Measurements from ENCODE around the gene NBPF11.
"Not testable (repeated sequence)": the region's sequence is repeated elsewhere in the genome, so short reads cannot be mapped to it uniquely, and the experiment has no call there.

NBPF11 gene

DNA sequence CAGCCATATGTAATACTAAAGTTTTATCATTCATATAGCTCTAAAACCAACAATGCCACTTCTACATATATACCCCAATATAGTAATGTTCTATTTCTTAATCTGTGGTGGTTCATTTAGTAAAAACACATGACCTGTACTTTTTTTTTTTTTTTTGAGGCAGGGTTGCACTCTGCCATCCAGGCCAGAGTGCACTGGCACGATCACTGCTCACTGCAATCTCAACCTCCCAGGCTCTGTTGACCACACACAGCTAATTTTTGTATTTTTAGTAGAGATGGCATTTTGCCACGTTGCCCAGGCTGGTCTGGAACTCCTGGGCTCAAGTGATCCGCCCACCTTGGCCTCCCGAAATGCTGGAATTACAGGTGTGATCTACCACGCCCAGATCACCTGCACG lies 2.1 kb downstream of the NBPF11 start:
- not testable (repeated sequence) for DNase-seq

DNA sequence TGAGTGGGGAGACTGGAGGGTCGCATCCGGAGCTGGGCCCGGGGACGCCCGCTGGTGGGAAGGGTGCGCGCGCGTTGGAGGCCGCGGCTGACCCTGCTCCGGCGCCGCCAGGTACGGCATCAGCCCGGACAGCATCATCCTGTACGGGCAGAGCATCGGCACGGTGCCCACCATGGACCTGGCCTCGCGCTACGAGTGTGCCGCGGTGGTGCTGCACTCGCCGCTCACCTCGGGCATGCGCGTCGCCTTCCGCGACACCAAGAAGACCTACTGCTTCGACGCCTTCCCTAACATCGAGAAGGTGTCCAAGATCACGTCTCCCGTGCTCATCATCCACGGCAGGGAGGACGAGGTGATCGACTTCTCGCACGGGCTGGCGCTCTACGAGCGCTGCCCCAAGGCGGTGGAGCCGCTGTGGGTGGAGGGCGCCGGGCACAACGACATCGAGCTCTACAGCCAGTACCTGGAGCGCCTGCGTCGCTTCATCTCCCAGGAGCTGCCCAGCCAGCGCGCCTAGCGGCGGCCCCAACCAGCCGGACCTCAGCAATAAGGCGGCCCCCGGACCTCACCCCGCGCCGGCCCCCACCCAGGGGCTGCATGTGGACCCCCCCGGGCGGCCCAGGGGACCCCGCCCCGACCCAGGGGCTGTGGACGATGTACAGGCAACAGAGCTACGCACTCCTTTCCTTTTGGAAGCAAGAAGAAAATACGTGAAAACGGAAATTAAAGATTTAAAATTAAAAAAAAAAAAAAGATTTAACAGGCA lies 2.8 kb downstream of the NBPF11 start:
- not testable (repeated sequence) for DNase-seq

DNA sequence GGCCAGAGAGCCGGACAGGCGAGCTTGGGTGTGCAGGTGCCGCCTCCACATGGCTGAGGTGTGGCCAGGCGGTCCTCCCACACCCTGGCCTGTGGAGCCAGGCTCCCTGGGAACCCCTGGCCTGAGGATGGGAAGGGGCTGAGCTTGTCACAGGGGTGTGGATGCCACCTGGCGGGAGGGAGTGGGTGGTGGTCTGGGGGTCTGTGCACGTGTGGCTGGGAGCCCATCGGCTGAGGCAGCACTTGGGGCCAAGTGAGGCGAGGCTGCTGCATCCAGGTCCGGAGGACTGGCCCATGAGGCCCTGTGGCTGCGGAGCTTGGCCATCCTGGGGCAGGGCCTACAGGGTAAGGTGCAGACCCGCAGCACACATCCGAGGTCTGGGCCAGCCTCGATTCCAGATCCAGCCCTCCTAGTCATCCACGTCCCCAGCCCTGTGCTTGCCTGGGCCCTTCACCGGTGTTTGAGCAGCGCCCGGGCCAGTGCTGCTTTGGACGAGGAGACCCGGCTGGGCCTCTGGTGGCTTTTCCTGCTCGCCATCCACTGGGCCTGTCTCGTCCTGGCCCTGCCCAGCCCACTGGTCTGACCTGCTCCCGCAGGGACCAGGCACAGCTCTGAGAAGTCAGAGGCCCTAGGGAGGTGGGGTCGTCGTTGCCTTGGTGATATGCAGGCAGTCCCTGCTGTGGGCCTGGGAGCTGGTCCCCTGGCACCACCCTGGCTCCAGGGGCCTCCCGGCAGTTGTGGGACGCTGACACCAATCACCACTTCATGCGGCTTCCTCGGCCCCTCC lies 4.8 kb downstream of the NBPF11 start:
- not testable (repeated sequence) for DNase-seq

DNA sequence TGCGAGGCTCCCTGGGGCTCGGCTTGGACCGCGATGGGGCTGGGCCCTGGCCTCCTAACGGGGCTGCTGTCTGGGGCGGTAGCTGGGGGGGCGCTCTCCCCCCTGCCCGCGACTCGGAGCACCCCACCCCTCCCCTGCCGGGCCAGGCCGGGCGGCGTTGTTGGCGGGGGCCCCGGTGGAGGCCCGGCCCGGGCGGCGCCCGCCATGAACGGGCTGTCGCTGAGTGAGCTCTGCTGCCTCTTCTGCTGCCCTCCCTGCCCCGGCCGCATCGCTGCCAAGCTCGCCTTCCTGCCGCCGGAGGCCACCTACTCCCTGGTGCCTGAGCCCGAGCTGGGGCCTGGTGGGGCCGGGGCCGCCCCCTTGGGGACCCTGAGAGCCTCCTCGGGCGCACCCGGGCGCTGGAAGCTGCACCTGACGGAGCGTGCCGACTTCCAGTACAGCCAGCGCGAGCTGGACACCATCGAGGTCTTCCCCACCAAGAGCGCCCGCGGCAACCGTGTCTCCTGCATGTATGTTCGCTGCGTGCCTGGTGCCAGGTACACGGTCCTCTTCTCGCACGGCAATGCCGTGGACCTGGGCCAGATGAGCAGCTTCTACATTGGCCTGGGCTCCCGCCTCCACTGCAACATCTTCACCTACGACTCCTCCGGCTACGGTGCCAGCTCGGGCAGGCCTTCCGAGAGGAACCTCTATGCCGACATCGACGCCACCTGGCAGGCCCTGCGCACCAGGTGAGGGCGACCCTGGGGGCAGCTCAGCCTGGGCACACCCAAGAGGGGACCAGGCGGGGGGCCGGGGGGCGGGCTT lies 5.7 kb downstream of the NBPF11 start:
- not testable (repeated sequence) for DNase-seq

DNA sequence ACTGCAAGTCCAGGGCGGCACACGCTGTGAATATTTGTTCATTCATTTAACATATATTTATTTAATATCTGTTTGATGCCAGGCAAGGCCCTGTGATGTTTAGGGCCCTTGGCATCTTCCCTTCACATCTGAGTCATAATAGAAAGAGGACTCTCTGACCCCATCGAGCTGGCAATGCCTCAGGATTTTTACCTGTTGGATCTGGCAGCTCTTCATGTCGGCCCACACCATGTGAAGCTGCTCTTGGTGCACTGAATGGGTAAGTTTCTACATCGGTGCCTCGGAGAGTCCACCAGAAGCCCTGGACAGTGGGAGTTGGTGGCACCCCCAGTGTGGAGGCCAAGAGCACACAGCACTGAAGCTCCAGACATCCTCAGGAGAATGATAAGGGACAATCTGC lies 8.9 kb downstream of the NBPF11 start:
- DNase-seq = not testable (repeated sequence)

DNA sequence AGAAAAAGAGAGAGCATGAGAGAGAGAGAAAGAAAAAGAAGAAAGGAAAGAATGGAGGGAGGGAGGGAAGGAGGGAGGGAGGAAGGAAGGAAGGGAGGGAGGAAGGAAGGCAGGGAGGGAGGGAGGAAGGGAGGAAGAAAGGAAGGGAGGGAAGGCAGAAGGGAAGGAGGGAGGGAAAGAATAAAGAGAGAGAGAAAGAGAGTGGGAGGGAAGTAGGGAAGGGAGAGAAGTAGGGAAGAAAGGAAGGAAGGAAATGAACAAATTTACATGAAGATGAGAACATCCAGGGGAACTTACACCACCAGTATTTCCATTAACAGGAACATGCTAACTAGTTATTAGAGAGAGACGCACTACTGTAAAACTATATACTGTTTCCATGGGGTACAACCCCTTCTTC lies 10.1 kb downstream of the NBPF11 start:
- not testable (repeated sequence) for DNase-seq

DNA sequence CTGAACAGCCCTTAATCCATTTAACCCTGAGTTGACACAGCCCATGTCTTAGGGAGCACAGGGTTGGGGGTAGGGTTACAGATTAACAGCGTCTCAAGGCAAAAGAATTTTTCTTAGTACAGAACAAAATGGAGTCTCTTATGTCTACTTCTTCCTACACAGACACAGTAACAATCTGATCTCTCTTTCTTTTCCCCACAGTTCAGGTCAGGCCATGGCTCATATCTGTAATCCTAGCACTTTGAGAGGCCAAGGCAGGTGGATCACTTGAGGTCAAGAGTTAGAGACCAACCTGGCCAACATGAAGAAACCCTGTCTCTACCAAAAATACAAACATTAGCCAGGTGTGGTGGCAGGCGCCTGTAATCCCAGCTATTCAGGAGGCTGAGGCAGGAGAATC lies 13.5 kb downstream of the NBPF11 start:
- DNase-seq = not testable (repeated sequence)

DNA sequence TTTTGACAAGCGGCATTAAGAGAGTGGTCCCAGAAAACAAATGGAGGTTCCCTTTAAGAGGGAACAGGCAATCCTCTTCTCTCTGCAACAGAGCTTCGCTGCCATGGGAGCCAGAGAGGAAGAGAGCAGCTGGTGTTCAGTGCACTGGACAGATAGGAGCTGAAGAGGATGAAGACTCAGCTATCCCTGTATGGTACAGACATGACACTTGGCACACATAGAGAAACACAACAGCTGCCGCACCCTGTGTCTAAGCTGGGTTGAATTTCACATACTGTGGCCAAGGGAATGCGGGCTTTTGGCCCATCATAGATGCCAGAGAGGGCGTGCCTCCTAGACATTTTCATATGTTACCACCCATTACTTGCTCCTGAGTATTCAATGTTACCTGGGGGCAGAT lies 29.7 kb downstream of the NBPF11 start:
- DNase-seq = not testable (repeated sequence)

DNA sequence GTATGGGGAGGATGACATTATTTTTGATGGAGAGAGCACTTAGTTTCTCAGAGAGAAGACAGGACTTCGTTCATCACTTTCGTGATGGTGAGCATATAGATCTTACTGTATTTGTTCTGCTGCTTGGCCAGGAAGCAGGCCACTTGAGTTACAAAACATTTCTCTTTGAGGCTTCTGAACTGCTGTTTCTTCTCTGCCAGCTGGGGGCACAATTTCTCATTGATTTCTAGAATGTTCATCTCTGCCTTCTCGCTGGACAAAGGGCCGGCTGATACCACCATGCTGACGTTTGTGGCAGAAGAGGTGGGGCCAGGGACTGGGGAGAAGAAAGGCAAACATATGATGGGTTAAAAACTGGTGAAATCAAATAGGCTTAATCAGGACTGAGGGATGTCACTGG lies 31.7 kb downstream of the NBPF11 start:
- not testable (repeated sequence) for DNase-seq

DNA sequence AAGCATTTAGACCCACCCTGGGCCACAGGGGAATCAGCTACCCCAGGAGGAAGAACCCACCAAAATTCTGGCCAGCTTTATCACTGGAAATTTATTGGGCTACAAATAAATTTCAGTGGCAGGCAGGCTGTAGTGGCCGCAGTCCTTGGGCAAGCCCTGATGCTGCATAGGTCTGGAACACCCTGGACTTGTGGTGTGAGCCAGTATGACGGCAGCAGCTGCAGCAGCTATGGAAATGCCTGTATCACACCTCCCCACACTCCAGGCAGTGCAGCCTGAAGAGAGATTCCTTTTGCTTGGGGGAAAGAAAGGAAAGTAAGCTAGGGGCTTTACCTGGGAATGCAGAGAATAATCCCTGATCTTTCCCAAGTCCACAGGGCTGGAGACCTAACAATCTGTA lies 56.3 kb downstream of the NBPF11 start:
- not testable (repeated sequence) for DNase-seq

DNA sequence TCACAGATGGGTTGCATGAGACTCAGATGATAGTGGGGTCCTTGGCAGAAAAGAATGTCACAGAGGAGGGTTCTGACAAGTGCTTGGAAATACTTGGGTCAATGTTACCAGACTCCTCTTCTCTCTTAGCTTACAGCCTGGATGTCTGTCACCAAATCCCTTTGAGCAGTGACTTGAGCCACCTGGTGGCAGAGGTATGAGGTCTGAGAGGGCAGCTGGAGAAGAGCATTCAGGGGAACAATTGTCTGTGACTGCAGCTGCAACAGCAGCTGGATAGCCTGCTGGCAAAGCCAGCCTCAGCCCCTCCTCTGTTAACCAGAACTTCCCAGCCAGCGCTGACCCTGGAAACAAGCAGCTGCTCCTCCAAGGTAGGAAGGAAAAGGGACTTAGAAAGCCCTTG lies 65.9 kb downstream of the NBPF11 start:
- not testable (repeated sequence) for DNase-seq

DNA sequence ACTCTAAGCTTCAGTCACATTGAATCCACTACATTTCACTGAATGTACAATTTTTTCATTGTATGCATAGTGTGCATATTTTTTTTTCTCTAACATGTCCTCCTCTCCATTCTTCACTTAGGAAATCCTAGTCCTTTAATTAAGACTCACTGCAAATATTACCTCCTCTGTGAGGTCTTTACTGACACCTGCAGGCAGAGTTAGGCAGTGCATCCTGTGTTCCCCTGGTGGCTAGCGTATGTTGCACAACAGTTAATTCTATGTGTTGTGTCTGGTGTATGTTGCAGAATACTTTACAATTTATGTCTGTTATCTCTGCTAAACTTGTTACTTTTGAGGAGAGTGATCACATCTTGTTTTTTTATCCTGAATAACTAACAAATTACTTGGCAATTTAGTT lies 70.9 kb downstream of the NBPF11 start:
- not testable (repeated sequence) for DNase-seq

DNA sequence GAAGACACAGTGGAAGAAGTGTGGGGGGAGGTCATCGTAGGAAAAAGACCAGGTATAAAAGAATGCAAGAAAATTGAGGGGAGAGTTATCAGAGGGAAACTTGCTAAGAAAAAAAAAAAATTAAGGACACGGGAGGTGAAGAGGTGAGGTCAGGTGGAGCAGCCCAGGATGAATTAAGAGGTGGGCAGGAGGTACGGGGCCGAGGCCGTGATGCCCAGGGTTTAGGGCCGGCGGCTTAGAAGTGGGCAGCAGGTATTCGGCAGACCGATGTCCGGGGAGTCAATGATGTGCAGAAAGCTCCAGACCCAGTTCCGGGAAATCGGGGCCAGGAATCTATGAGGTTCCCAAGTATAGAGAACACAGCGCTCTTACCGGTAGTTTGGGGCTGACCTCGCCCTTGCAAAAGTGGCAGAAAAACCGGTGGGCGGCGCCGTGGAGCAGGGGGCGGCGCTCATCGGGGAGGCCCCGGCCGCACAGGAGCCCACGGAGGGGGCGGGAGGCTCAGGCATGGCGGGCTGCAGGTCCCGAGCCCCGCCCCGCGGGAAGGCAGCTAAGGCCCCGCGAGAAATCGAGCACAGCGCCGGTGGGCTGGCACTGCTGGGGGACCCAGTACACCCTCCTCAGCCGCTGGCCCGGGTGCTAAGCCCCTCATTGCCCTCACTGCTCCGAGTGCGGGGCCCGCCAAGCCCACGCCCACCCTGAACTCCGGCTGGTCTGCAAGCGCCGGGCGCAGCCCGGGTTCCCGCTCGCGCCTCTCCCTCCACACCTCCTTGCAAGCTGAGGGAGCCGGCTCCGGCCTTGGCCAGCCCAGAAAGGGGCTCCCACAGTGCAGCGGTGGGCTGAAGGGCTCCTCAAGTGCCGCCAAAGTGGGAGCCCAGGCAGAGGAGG lies 73.2 kb downstream of the NBPF11 start:
- DNase-seq = not testable (repeated sequence)

DNA sequence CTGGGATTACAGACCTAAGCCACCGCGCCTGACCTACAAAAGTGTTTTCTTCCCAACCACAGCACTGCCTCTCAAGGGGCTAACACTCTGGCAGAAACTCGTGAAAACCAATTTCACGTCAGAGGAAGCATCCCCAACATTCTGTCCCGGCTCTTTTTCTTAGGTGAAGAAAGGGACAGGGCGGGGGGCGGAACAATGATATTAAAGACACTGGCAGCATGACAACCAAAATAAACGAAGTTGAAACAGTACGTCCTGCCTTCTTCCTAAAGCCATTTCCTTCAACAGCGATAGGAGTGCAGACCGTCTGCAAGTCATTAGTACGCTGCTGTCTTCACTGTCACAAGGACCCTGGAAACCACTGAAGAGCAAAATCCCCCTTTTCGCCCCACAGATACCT lies 74.0 kb downstream of the NBPF11 start:
- DNase-seq = not testable (repeated sequence)

DNA sequence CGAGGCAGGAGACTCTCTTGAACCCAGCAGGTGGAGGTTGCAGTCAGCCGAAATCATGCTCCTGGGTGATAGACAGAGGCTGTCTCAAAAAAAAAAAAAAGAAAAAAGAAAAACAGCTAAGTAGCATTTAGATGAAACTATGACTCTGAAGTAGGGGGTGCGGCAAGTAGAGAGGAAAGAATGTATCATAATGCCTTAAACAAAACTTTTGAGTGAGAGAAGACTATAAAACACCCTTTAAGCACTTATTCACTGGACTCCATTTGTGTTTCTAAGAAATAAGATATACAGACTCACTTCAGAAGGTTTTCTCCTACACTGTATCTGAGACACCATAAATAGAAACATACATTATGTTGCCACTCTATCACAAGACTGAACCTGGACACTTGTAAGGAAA lies 74.6 kb downstream of the NBPF11 start:
- DNase-seq = not testable (repeated sequence)

DNA sequence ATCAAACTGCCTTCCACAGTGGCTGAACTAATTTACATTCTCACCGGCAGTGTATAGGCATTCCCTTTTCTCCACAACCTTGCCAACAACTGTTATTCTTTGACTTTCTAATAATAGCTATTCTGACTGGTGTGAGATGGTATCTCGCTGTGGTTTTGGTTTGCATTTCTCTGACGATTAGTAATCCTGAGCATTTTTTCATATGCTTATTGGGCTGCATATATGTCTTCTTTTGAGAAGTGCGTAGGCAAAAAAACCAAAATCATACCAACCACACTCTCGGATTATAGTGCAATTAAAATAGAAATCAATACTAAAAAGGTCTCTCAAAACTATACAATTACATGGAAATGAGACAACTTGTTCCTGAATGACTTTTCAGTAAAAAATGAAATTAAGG lies 78.7 kb downstream of the NBPF11 start:
- DNase-seq = not testable (repeated sequence)

DNA sequence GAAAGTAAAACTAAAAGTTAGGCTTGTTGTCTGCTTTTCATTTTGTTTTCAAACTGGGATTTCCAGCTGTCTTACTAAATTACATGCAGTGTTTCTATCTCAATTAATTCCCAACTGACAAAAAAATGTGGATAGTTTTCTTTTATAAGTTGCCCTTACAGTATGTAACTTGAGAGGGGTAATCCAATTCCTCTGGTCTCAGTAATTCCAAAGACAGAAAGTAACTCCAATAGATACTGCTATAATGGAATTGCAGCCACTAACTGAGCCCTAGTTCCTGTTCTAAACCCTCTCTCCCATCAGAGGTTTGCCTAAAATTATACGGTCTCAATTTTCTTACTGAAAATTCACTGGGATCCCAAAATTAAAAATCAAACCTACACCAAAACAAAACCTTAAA lies 83.5 kb downstream of the NBPF11 start:
- DNase-seq = not testable (repeated sequence)

DNA sequence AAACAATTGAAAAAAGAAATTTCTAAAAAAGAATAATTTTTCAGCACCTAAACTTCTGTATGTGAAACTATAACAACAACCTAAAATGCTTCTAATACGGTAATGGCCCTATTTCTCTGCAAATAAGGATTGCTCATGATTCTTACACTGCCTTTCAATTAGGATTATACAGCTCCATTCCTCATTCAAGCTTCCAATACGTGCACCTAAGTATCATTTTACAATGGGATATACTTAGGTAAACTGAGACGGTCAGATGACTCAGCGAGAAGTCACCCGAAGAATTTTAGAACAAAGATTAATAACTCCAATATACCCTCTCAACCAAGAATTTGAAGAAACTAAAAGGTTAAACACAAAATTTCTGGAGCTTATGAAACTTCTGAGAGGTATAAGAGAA lies 83.9 kb downstream of the NBPF11 start:
- not testable (repeated sequence) for DNase-seq

DNA sequence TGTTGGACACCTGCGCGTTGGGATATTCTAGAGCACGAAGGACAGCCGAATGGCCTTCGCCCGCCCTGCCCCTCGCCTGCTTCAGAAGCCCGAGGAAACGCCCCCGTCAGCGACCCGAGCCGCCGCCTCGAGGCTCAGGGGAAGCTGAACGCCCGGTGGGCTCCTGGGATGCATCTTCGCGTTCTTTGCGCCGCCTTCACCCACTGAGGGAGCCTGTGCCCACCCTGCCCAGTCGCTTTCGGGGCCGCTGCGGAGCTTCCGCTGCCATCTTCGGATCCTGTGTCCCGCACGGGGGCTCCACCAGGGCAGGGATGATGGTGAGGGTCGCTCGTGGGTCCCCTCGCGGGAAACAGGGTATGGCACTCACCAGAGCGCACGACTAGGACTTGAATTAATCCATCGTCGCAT lies 91.8 kb downstream of the NBPF11 start:
- DNase-seq = not testable (repeated sequence)

DNA sequence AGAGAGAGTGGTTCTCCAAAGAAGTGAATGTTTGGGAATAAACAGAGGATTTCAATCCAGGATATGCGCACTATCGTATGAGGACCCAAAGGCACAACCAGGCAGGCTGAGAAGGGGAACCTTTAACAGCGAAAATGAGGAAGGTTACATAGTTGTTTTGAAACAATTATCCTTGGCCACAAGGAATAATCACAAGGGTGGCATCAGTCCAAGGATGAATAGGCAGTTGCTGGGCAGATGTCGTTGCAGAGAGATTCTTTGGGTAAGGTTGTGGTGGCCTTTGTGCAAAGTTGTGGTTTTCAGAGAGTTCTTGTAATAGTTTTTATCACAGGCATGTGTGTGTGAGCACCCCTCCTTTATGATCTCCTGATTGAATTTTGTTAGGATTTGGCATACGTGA lies 94.7 kb downstream of the NBPF11 start:
- not testable (repeated sequence) for DNase-seq
